HCT116 (cell line): ENCODE measurements around the gene BMF. TPM values are rescaled to one million over a fixed set of nuclear protein-coding genes. Genes with fewer than 3 reads are reported as not detected.

ENCODE experiments used
- ATAC-seq: fragments of 200-7000 bp; cut with Tn5 transposase; 2 replicates; pipeline ENCODE4 v1.9.1; 2020; ENCODE audit warnings: mild to moderate bottlenecking, moderate library complexity
- BruUV-seq: library from RNA; stranded (reverse); fragments of 400-500 nt; replicated peaks from 2 replicates; lab custom pipeline; 2021; lab: Mats Ljungman, UMichigan
- CTCF ChIA-PET: fragments of 300-600 bp; sonication (Branson Sonifier 250); formaldehyde crosslinking; loops from one replicate; lab custom pipeline; 2021; ENCODE audit warnings: antibody characterized with exemption; lab: Charles Lee
- POLR2A ChIA-PET: fragments of 300-600, 350-600 bp; sonication (Branson Sonifier 250); formaldehyde crosslinking; loops from one replicate; lab custom pipeline; 2021; ENCODE audit warnings: antibody characterized with exemption; lab: Charles Lee
- RAD21 ChIA-PET, 2 experiments: fragments of 300-600 bp; sonication (Branson Sonifier 250); formaldehyde crosslinking; loops; one replicate each; lab custom pipeline; 2023; ENCODE audit warnings: low total read pairs in 2 of 2; ENCODE audit not compliant: uncharacterized antibody in 2 of 2, unreplicated experiment in 2 of 2, low non-redundant PET in 1 of 2; lab: Charles Lee
- DNase-seq: peaks from one replicate; pipeline ENCODE4 v3.0.0-alpha.2; 2010; ENCODE audit warnings: low read depth, low spot score
- H2AFZ ChIP-seq: fragments of 200-600 bp; shearing (Covaris generic), sonication (generic); 2 replicates; pipeline ENCODE4 v1.6.1; 2017; ENCODE audit warnings: low read depth, mixed run types, mixed read lengths, antibody characterized with exemption, low read length; ENCODE audit not compliant: poor library complexity, severe bottlenecking
- H3K27ac ChIP-seq: 2 replicates; pipeline ENCODE4 v1.5.1; 2012; ENCODE audit warnings: low read depth, low read length
- H3K27me3 ChIP-seq: fragments of 200-600 bp; sonication (generic); 2 replicates; pipeline ENCODE4 v1.6.1; 2016; ENCODE audit warnings: mixed run types, low read length, mixed read lengths; ENCODE audit not compliant: insufficient read depth
- H3K36me3 ChIP-seq, 2 experiments: fragments of 200-500 bp in 1 of 2; fragments of 200-600 bp in 1 of 2; sonication (Bioruptor generic) in 1 of 2; sonication (generic) in 1 of 2; 2 replicates each; pipeline versions ENCODE4 v1.5.1 to v1.6.1; 2014 to 2016; ENCODE audit warnings: low read length in 2 of 2, inconsistent platforms in 1 of 2, mixed read lengths in 1 of 2, mixed run types in 1 of 2; ENCODE audit not compliant: insufficient read depth in 2 of 2, control insufficient read depth in 1 of 2
- H3K4me1 ChIP-seq, 2 experiments: fragments of 200-600 bp in 1 of 2; sonication (generic) in 1 of 2; 2 replicates each; pipeline versions ENCODE4 v1.5.1 to v1.6.1; 2012 to 2017; ENCODE audit warnings: low read length in 2 of 2, inconsistent platforms in 1 of 2, mild to moderate bottlenecking in 1 of 2, mixed read lengths in 1 of 2, mixed run types in 1 of 2, moderate library complexity in 1 of 2; ENCODE audit not compliant: insufficient read depth in 2 of 2, control insufficient read depth in 1 of 2
- H3K4me2 ChIP-seq: fragments of 200-600 bp; sonication (generic); 2 replicates; pipeline ENCODE4 v1.6.1; 2017; ENCODE audit warnings: mixed run types, low read length, mixed read lengths
- H3K4me3 ChIP-seq, 2 experiments: fragments of 200-600 bp in 1 of 2; sonication (generic) in 1 of 2; replicated peaks in 1 of 2; 2 replicates each; pipeline ENCODE4 v1.5.1; 2011 to 2016; ENCODE audit warnings: low read length in 2 of 2, control low read depth in 1 of 2, low read depth in 1 of 2, mild to moderate bottlenecking in 1 of 2, mixed read lengths in 1 of 2, mixed run types in 1 of 2
- H3K79me2 ChIP-seq: fragments of 200-600 bp; sonication (generic); 2 replicates; pipeline ENCODE4 v1.6.1; 2017; ENCODE audit warnings: mild to moderate bottlenecking, mixed run types, low read length, moderate library complexity, mixed read lengths; ENCODE audit not compliant: insufficient read depth
- H3K9ac ChIP-seq: fragments of 200-600 bp; sonication (generic); 2 replicates; pipeline ENCODE4 v1.6.1; 2016; ENCODE audit warnings: low read length, mixed read lengths
- H3K9me2 ChIP-seq: fragments of 200-600 bp; sonication (generic), shearing (Covaris generic); 2 replicates; pipeline ENCODE4 v1.6.1; 2017; ENCODE audit warnings: mixed run types, mild to moderate bottlenecking, moderate library complexity; ENCODE audit not compliant: insufficient read depth
- H3K9me3 ChIP-seq, 2 experiments: fragments of 200-500 bp in 1 of 2; fragments of 200-600 bp in 1 of 2; sonication (Bioruptor generic) in 1 of 2; sonication (generic) in 1 of 2; 2 replicates each; pipeline ENCODE4 v1.6.1; 2014 to 2017; ENCODE audit warnings: low read length in 2 of 2, mixed read lengths in 2 of 2, inconsistent platforms in 1 of 2, low read depth in 1 of 2, mild to moderate bottlenecking in 1 of 2, mixed run types in 1 of 2, moderate library complexity in 1 of 2; ENCODE audit not compliant: control insufficient read depth in 1 of 2, insufficient read depth in 1 of 2
- H4K20me1 ChIP-seq: fragments of 200-600 bp; sonication (generic), shearing (Covaris generic); 2 replicates; pipeline ENCODE4 v1.6.1; 2017; ENCODE audit warnings: mixed run types, mild to moderate bottlenecking, moderate library complexity; ENCODE audit not compliant: insufficient read depth
- EGR1 ChIP-seq: IDR thresholded peaks from 2 replicates; pipeline ENCODE4 v1.6.1; 2012; ENCODE audit warnings: low read depth
- ELF1 ChIP-seq: IDR thresholded peaks from 2 replicates; pipeline ENCODE4 v1.6.1; 2012; ENCODE audit warnings: low read depth, borderline replicate concordance
- EZH2 ChIP-seq: fragments of 200-600 bp; sonication (generic); IDR thresholded peaks from 2 replicates; pipeline ENCODE4 v1.6.1; 2017; ENCODE audit warnings: antibody characterized with exemption, mixed run types
- EZH2phosphoT487 ChIP-seq: fragments of 200-600 bp; IDR thresholded peaks from 2 replicates; pipeline ENCODE4 v1.6.1; 2018; ENCODE audit warnings: antibody characterized with exemption, borderline replicate concordance
- POLR2A ChIP-seq: IDR thresholded peaks from 2 replicates; pipeline ENCODE4 v1.7.0; 2011; ENCODE audit warnings: borderline replicate concordance; ENCODE audit not compliant: insufficient read depth, insufficient read length; ENCODE audit errors: extremely low read depth
- POLR2AphosphoS5 ChIP-seq: IDR thresholded peaks from 2 replicates; pipeline ENCODE4 v1.6.1; 2011; ENCODE audit warnings: mild to moderate bottlenecking, low read depth, low read length, moderate library complexity
- RAD21 ChIP-seq: IDR thresholded peaks from 2 replicates; pipeline ENCODE4 v1.6.1; 2012; ENCODE audit warnings: low read depth, mild to moderate bottlenecking
- SIN3A ChIP-seq: IDR thresholded peaks from 2 replicates; pipeline ENCODE4 v1.6.1; 2012; ENCODE audit warnings: low read depth
- SP1 ChIP-seq: IDR thresholded peaks from 2 replicates; pipeline ENCODE4 v1.6.1; 2012; ENCODE audit warnings: low read depth
- TCF7L2 ChIP-seq: IDR thresholded peaks from 2 replicates; pipeline ENCODE4 v1.7.0; 2011; ENCODE audit warnings: borderline replicate concordance, inconsistent platforms; ENCODE audit not compliant: insufficient read depth, insufficient read length; ENCODE audit errors: extremely low read depth
- ZNF274 ChIP-seq: fragments of 200-500 bp; sonication (Bioruptor generic); IDR thresholded peaks from 2 replicates; pipeline ENCODE4 v1.6.1; 2014; ENCODE audit warnings: mild to moderate bottlenecking, low read depth, low read length, inconsistent platforms
- intact Hi-C: fragments of 100-400 bp; cut with micrococcal nuclease; formaldehyde crosslinking; loops from 2 replicates; pipeline ENCODE4 v1.10.0; 2022
- total RNA-seq: library from RNA; stranded (reverse); gene quantifications from one replicate; pipeline ENCODE4 v1.2.1, GENCODE V29; 2021; ENCODE audit not compliant: unreplicated experiment

Gene BMF
- total RNA-seq, 1 experiment from 2014 or later: 1.0 TPM

GRCh38 chr15:40045572-40046217, 63.0 kb downstream of the BMF start:
- POLR2A ChIA-PET: interaction anchor here (0.9 kb wide), 1 partner anchor 61 kb away, joined by 3 read pairs; no protein-coding TSS in a partner anchor
- no peaks in the 10 kb centered on the region for H4K20me1 ChIP-seq
- ATAC-seq (peak; percentile 31), DNase-seq (no peak)
- H3K27ac ChIP-seq: no peak overlapping the region
- no peaks in the 10 kb centered on the region for H3K27me3 ChIP-seq
- H3K9me2 ChIP-seq: no peaks in the 10 kb centered on the region
- H3K9me3 ChIP-seq: no peaks in the 10 kb centered on the region
- intact Hi-C loops: loop anchor here (1.0 to 10.0 kb wide), 4 partner anchors 63 to 229 kb away; partner anchors contain the start of genes BMF and BUB1B
- H3K9ac ChIP-seq: peak overlapping the region; percentile 46; the same call in 1 of the 2 replicates
- no peak for TF ChIP-seq POLR2AphosphoS5
- no peak for TF ChIP-seq SIN3A
- TF ChIP-seq TCF7L2: no peak
- TF ChIP-seq SP1: no peak
- no peak for TF ChIP-seq EZH2phosphoT487
- no peak for TF ChIP-seq EGR1
- TF ChIP-seq RAD21: no peak
- TF ChIP-seq ZNF274: no peak
- TF ChIP-seq POLR2A: no peak
- no peak for TF ChIP-seq ELF1
- TF ChIP-seq EZH2: no peak
- CTCF ChIA-PET: interaction anchor here (0.6 to 4.1 kb wide), 10 partner anchors 14 to 264 kb away, joined by 3 to 64 read pairs (median 4); no protein-coding TSS in a partner anchor
- RAD21 ChIA-PET: interaction anchor here (0.9 to 1.8 kb wide), 4 partner anchors 59 to 228 kb away, joined by 3 to 12 read pairs (median 4); no protein-coding TSS in a partner anchor
- no peak overlapping the region; a peak in 1 of 4 replicates for H3K4me3 ChIP-seq
- H3K4me2 ChIP-seq: peak overlapping the region; percentile 70
- no peak overlapping the region for H2AFZ ChIP-seq
- H3K4me1 ChIP-seq: peaks cover 18 to 37% of the 10 kb centered on the region in 2 experiments
- BruUV-seq: no TSS peak
- peaks cover 0 to 2% of the 10 kb centered on the region in 2 experiments; a peak in 1 of 4 replicates for H3K36me3 ChIP-seq
- peaks cover 2% of the 10 kb centered on the region; the same call in 1 of the 2 replicates for H3K79me2 ChIP-seq
